Kidney capillary endothelial cell (primary cell): Measurements from ENCODE around the gene CCDC178.

Experiments used
- DNase-seq: peaks from one replicate; pipeline ENCODE4 v3.0.0-alpha.2; 2018; ENCODE audit warnings: low spot score

Gene CCDC178

GRCh38 chr18:33116376-33116775 is 324.1 kb downstream of the CCDC178 start:
- DNase-seq = peak; percentile 56

DNA sequence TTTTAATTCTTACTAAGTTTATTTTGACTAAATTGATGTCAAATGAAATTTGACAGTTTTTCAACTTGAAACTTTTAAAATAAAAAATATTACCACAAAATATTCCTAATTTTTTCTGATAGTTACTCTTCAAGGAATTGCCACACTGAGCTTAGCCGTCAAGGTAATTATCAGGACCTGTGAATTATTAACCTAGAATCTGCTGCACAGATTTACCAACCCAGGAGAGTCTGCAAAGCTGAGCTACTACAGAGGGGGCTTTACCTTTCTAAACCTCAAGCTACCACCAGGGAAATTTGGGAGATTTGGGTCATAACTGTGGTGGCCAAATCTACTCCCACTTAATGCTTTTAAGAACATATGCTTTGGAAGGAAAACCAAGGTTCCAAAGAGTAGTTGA is 324.6 kb downstream of the CCDC178 start:
- DNase-seq = no peak

- DNase-seq = no peak
Observed at GRCh38 chr18:33115476-33115875, 325.0 kb downstream of the CCDC178 start.

DNA sequence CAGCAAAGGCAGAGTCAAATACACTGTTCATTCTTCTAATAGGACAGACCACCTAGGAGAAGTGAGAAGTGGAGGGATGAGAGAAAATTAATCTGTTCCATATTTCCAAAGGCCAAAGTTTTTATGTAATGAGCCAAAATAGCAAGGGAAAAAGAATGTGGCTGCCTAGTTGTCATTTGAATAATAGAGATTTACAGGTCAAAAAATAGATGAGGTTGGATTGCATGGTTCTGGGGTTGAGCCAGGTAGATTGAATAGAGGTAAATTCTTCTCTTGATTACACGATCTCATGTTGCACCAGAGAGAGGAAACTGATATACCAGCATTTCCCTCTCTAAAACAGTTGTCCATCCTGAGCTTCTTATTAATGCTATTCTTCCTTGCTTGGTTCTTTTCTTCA is 325.8 kb downstream of the CCDC178 start:
- DNase-seq = no peak

DNA sequence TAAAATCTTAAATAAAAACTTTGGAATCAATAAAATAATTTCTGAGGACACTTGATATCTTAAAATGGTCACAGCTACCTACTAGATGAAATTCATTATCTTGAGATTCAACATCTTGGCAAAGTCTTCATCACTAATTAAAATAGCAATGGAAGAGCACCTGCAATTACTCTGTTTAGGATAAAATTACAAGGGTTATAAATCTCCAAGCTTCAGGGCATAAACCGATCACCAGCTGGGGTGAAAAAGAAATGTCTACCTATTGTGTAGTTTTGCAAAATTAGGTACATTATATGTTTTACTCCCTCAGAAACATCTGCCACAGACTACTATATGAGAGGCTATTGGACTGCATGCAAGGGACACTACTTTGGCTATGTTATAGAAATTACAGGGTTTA is 327.1 kb downstream of the CCDC178 start:
- no peak for DNase-seq

DNA sequence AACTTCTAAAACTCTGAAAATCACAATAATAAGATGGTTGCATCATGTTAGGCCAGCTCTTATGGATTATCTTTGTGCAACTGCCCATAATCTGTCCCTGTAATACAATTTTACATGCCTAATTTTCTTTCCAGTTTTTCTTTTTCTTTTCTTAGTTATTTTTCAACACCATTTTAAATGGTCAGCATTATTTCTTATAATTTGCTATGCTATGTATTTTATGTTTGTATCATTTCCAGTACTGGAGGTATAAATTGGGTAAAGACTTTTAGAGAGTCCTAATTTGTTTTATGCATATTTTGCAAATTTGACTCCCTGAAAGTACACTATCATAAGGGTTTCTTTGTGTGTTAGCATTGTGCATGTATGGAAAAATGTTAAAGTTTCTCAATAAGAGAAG is 333.0 kb downstream of the CCDC178 start:
- DNase-seq = no peak

DNA sequence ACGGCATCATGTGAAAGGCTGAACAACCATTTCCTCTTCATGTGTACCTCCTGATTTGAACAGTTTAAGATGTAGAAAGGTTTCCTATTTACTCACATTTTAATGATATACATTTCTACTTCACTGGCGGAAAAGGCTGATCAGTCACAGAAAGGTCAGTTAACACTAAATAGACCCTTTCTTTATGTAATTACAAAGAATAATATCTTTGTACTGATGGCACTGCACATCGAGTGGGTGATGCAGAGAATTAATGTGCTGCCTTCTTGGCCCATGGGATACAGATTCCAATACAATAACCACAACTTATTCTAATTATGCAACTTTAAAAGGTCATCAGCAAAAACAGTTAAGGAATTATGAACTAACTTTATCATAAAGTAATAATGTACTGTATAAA is 339.2 kb downstream of the CCDC178 start:
- DNase-seq = no peak

DNA sequence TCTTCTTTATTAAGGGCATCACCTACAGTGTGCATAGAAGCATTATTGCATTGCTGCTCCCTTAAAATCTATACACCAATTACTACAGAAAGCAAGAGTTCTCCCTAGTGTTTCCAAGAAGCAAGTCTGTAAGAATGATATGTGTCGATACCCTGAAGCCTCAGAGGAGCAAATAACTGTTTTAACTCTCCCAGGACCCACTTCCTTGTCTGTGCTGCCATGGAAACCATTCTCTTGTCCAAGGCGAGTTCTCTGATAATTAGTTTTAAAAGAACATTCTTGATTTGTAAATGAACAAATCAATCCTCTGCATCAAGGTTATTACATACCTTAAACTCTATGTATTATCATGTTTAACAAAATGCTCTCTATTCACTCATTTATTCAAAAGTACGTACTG is 340.9 kb downstream of the CCDC178 start:
- no peak for DNase-seq

GRCh38 chr18:33097126-33097525 is 343.4 kb downstream of the CCDC178 start:
- no peak for DNase-seq

- DNase-seq = no peak
Observed at GRCh38 chr18:33090461-33090860, 350.1 kb downstream of the CCDC178 start.

GRCh38 chr18:33076601-33077000 is 363.9 kb downstream of the CCDC178 start:
- no peak for DNase-seq

- DNase-seq = no peak
Observed at GRCh38 chr18:33074125-33074524, 366.4 kb downstream of the CCDC178 start.

- no peak for DNase-seq
Observed at GRCh38 chr18:33062834-33063364, 377.6 kb downstream of the CCDC178 start.

DNA sequence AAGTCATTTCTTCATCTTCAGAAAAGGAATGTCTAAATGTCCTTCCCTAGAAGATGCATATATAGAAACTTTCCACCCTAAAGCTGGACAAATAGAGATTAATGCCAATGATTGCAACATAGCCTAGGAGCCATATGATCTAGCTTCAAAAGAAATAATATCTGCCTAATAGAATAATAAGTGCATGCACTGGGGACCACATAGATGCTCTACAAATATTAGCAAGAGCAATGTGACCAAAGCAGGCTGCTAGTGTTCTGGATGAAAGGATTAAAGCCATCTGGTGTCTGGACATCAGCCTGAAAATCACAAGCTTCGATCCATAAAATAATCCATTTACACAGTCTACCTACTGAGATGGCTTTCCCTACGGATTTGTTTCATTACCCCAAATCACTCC is 387.6 kb downstream of the CCDC178 start:
- DNase-seq = no peak

- no peak for DNase-seq
Observed at GRCh38 chr18:33051407-33051806, 389.1 kb downstream of the CCDC178 start.

DNA sequence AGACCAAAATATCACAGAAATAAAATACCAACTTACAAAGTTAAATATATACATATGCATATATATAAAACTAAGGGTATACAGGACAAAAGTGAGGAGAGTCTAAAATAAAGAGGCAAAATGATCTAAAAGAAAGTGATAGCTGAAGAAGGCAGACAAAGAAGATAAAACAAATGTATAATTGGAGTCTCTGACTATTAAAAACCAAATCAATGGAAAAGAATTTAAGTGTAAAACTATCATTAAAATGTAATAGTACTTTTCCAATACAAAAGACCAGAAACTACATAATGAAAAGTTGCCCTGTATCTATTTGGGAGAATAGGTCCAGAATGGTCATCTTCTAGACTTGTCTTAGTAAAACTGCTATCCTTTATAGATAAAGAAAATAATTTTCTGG is 400.3 kb downstream of the CCDC178 start:
- no peak for DNase-seq

- DNase-seq = peak; percentile 38
Observed at GRCh38 chr18:33034945-33035344, 405.6 kb downstream of the CCDC178 start.

- no peak for DNase-seq
Observed at GRCh38 chr18:33034212-33034611, 406.3 kb downstream of the CCDC178 start.

DNA sequence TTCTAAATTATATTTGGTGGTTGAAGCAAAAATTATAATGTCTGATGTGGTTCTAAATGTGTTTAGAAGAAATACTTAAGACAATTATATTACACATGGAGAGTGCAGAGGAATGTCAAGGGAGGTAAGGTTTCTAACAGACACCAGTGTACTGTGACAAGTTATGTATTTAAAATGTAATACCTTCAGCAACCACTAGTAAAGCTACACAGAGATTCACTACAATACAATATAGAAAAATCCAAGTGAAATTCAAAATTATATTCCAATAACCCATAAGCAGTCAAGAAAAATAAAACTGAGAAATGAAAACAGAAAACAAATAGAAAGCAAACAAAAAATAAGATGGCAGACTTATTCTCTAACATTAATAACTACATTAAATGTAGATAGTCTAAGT is 418.2 kb downstream of the CCDC178 start:
- DNase-seq = no peak

- no peak for DNase-seq
Observed at GRCh38 chr18:33020877-33021276, 419.6 kb downstream of the CCDC178 start.

- no peak for DNase-seq
Observed at GRCh38 chr18:33014060-33014796, 426.3 kb downstream of the CCDC178 start.

DNA sequence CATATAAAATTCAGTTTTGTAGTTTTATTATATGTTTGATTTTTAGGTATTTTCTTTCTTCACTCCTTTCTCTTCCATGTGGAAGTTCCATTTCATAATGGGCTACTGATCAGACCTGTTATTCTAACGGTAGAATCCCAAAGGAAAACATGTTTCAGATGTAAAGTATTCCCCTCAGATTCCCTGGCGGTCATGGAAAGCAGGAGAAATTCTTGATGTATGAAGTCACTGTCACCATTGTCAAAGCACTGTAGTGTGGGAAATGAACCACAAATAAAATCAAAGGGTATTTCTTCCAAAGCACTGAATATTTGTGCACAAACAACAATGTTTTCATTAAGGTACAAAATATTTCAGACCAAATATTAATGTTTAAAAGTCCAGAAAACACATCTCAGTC is 430.4 kb downstream of the CCDC178 start:
- peak; percentile 74 for DNase-seq

DNA sequence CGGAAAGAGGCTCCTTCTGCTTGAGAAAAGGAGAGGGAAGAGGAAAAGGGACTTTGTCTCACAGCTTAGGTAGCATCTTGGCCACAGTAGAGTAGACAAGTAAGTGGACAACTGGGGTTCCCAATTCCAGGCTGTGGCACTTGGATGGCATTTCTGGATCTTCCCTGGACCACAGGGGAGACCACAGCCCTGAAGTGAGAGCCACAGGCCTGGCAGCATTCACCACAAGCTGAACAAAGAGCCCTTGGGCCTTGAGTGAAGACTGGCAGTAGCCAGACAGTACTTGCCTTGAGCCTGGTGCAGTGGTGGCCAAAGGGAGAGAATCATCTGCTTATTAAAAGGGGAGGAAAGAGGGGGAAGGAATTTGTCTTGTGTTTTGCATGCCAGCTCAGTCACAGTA is 441.6 kb downstream of the CCDC178 start:
- DNase-seq = no peak

GRCh38 chr18:32998285-32998684 is 442.2 kb downstream of the CCDC178 start:
- DNase-seq = no peak
